ENCODE data around the gene PHRF1. TPM values are rescaled to one million over a fixed set of nuclear protein-coding genes. Genes with fewer than 3 reads are reported as not detected.

PHRF1 gene
- total and polyA plus RNA-seq, 12 donors: 8.7 to 62.3 (median 26.1) TPM

GRCh38 chr11:637593-638521 is 61.6 kb downstream of the PHRF1 start:
- no peaks in the 10 kb centered on the region for H3K27me3 ChIP-seq
- H3K9me3 ChIP-seq (replicated peaks in 1 of 3): no peaks in the 10 kb centered on the region

DNA sequence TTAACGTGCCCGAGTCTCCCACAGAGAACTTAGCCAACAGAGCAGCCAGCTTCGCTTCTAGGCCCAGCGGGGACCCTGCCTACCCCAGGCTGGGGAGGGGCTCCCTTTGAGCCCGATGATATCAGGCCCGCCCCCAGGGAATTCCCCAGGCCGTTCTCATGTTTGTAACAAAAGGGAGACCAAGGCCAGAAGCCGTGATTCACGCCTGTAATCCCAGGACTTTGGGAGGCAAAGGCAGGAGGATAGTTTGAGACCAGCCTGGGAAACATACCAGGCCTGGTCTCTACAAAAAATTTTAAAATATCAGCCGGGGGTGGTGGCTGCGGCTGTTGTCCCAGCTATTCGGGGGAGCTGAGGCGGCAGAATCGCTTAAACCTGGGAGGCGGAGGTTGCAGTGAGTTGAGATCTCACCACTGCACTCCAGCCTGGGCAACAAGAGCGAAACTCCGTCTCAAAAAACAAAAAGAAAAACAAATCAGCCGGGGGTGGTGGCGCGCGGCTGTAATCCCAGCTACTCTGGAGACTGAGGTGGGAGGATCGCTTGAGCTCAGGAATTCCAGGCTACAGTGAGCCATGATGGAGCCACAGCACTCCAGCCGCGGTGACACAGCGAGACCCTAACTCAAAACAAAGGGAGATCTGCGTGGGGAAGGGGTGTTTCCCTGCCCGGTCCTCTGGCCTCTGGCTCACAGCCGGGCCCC is 62.5 kb downstream of the PHRF1 start:
- Histone ChIP-seq H3K27me3 (no peaks in the 10 kb centered on the region), H3K4me3 (no peak overlapping the region), H3K27ac (no peak overlapping the region), H3K9me3 (replicated peaks in 1 of 3) (no peaks in the 10 kb centered on the region), H3K36me3 (replicated peaks in 1 of 2) (peaks cover 0 to 6% of the 10 kb centered on the region in 2 donors), H3K4me1 (replicated peaks in 1 of 2) (no peaks in the 10 kb centered on the region)
- 58 to 69% (median 63%) methylated on average over 25 to 28 of the region's 28 CpGs for WGBS, 4 donors
- intact Hi-C loops (cut with DNase I): no loop called here
- TF ChIP-seq CTCF (IDR thresholded peaks at IDR 0.05): no peak
- TF ChIP-seq POLR2A (IDR thresholded peaks at IDR 0.05): no peak
- DNase-seq: peak in 1 of 7 donors; percentile 21

More at GRCh38 chr11:637593-638521, 61.6 kb downstream of the PHRF1 start:
- H3K4me1 ChIP-seq (replicated peaks in 1 of 2): no peaks in the 10 kb centered on the region
- no peak overlapping the region for H3K27ac ChIP-seq
- peak overlapping the region in 1 of 4 donors; percentile 23 for H3K4me3 ChIP-seq
- WGBS, 4 donors: 56 to 77% (median 60%) methylated on average over 20 to 55 of the region's 55 CpGs
- H3K36me3 ChIP-seq (replicated peaks in 1 of 2): peaks cover 0 to 6% of the 10 kb centered on the region in 2 donors
- TF ChIP-seq CTCF (IDR thresholded peaks at IDR 0.05) (no peak), POLR2A (IDR thresholded peaks at IDR 0.05) (no peak)
- intact Hi-C loops (cut with DNase I): no loop called here
- peak in 1 of 7 donors; percentile 20 for DNase-seq

DNA sequence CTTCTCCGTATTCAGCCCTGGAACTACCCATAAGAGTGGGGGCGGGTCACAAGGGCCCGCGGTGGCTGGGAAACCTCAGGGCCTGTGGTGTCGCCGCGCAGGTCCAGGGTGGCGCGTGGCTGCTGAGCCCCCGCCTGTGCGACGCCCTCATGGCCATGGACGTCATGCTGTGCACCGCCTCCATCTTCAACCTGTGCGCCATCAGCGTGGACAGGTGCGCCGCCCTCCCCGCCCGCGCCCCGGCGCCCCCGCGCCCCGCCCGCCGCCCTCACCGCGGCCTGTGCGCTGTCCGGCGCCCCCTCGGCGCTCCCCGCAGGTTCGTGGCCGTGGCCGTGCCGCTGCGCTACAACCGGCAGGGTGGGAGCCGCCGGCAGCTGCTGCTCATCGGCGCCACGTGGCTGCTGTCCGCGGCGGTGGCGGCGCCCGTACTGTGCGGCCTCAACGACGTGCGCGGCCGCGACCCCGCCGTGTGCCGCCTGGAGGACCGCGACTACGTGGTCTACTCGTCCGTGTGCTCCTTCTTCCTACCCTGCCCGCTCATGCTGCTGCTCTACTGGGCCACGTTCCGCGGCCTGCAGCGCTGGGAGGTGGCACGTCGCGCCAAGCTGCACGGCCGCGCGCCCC is 63.2 kb downstream of the PHRF1 start:
- WGBS, 4 donors: 39 to 72% (median 50%) methylated on average over 7 to 80 of the region's 80 CpGs
- Histone ChIP-seq H3K4me3 (no peak overlapping the region), H3K27me3 (no peaks in the 10 kb centered on the region), H3K27ac (no peak overlapping the region), H3K9me3 (replicated peaks in 1 of 3) (no peaks in the 10 kb centered on the region), H3K36me3 (replicated peaks in 1 of 2) (peaks cover 0 to 6% of the 10 kb centered on the region in 2 donors), H3K4me1 (replicated peaks in 1 of 2) (no peaks in the 10 kb centered on the region)
- intact Hi-C loops (cut with DNase I): no loop called here
- no peak for DNase-seq
- TF ChIP-seq POLR2A (IDR thresholded peaks at IDR 0.05) (no peak), CTCF (IDR thresholded peaks at IDR 0.05) (no peak)

All from adrenal gland (tissue), 12 donors.